Measurements from ENCODE around the gene BTNL9. TPM values are rescaled to one million over a fixed set of nuclear protein-coding genes. Genes with fewer than 3 reads are reported as not detected.

BTNL9 gene
- total RNA-seq, 1 experiment from 2014 or later: 11.5 TPM

DNA sequence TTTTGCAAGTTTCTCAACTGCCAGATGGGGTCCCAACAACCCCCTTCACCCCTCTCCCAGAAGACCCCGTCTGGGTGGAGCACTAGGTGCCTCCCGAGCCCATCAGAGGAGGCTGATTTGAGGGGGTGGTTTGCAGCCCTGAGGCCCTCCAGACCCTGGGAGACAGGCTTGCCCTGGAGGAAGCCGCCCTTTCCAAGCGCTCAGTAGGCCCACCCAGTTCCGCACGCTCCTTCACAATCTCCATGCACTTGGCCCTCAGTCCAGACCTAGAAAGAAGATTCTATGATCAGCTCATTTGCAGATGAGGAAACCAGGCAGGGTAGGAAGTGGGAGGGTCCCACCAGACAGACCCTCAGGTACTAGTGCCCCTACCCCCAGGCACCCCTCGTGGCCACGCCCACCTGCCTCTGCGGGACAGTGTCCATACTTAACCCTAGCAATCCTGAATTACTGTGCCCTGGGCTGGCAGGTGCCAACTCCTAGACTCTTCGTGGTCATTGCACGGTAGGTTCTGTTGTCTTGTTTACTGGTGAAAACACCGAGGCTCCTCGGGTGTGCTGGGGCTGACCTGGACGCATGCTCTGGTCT, 68.6 kb downstream of the BTNL9 start:
- intact Hi-C loops (cut with micrococcal nuclease): no loop called here
- POLR2A ChIA-PET (ENCODE audit: unreplicated experiment): no interaction called here

DNA sequence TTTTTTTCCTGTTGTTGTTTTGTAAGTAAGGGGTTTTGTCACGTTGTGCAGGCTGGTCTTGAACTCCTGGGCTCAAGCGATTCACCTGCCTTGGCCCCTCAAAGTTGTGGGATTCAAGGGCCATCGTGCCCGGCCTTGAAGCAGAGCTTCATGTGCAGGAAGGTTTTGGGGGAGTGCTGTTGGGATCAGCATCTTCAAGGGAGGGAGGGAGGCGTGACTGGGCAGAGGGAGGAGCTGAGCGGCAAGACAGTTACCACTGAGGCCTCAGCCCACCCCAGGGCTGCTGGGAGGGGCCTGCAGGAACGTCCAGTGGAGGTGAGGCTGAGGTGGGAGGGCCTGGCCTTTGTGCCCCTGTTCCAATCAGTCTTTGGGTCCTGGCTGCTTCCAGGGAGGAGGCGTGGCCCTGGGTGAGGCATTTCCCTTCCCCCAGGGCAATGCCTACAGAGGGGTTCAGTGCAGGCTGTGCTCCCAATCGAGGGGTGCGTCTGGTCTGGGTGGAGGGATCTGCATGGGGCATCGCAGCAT, 69.5 kb downstream of the BTNL9 start:
- Histone ChIP-seq H3K36me3 (ENCODE audit: low read depth, low read length) (no peaks in the 10 kb centered on the region), H4K20me1 (ENCODE audit: low read length) (no peaks in the 10 kb centered on the region), H3K9me3 (ENCODE audit: low read length) (no peaks in the 10 kb centered on the region), H2AFZ (ENCODE audit: low read length) (no peak overlapping the region), H3K79me2 (ENCODE audit: low read length) (no peaks in the 10 kb centered on the region), H3K4me2 (ENCODE audit: low read length) (no peak overlapping the region), H3K27me3 (ENCODE audit: low read length) (no peaks in the 10 kb centered on the region), H3K9ac (ENCODE audit: low read length) (no peak overlapping the region), H3K9me2 (replicated peaks; ENCODE audit: low read length) (no peaks in the 10 kb centered on the region), H3K4me1 (ENCODE audit: insufficient read depth, low read length) (peaks cover under 1% of the 10 kb centered on the region; the same call in 1 of the 2 replicates), H3K4me3 (ENCODE audit: low read length) (no peak overlapping the region), H3K27ac (ENCODE audit: low read length) (no peak overlapping the region), H3F3A (ENCODE audit: low read length, unreplicated experiment) (no peaks in the 10 kb centered on the region)
- DNase-seq (no peak), ATAC-seq (no peak)
- no TSS peak for BruUV-seq (replicated peaks)
- ChIA-PET POLR2A (ENCODE audit: unreplicated experiment) (no interaction called here), CTCF (no interaction called here)
- intact Hi-C loops (cut with micrococcal nuclease): no loop called here
- no peak for TF ChIP-seq EZH2phosphoT487 (IDR thresholded peaks at IDR 0.05; ENCODE audit: borderline replicate concordance, low read length)
- TF ChIP-seq, protein P1, sequence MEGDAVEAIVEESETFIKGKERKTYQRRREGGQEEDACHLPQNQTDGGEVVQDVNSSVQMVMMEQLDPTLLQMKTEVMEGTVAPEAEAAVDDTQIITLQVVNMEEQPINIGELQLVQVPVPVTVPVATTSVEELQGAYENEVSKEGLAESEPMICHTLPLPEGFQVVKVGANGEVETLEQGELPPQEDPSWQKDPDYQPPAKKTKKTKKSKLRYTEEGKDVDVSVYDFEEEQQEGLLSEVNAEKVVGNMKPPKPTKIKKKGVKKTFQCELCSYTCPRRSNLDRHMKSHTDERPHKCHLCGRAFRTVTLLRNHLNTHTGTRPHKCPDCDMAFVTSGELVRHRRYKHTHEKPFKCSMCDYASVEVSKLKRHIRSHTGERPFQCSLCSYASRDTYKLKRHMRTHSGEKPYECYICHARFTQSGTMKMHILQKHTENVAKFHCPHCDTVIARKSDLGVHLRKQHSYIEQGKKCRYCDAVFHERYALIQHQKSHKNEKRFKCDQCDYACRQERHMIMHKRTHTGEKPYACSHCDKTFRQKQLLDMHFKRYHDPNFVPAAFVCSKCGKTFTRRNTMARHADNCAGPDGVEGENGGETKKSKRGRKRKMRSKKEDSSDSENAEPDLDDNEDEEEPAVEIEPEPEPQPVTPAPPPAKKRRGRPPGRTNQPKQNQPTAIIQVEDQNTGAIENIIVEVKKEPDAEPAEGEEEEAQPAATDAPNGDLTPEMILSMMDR (conservative IDR thresholded peaks at IDR 0.05; ENCODE audit: low read depth, low read length): no peak
- no peak for TF ChIP-seq EZH2 (IDR thresholded peaks at IDR 0.05; ENCODE audit: low read length, unreplicated experiment)

More for the DNA sequence above, 68.6 kb downstream of the BTNL9 start:
- no peak overlapping the region for H3K4me2 ChIP-seq (ENCODE audit: low read length)
- H3K9me2 ChIP-seq (replicated peaks; ENCODE audit: low read length): no peaks in the 10 kb centered on the region
- ATAC-seq (no peak), DNase-seq (no peak)
- no peaks in the 10 kb centered on the region for H3K36me3 ChIP-seq (ENCODE audit: low read depth, low read length)
- no peak overlapping the region for H3K4me3 ChIP-seq (ENCODE audit: low read length)
- H3K27me3 ChIP-seq (ENCODE audit: low read length): no peaks in the 10 kb centered on the region
- H3F3A ChIP-seq (ENCODE audit: low read length, unreplicated experiment): no peaks in the 10 kb centered on the region
- H3K4me1 ChIP-seq (ENCODE audit: insufficient read depth, low read length): no peaks in the 10 kb centered on the region
- TF ChIP-seq EZH2phosphoT487 (IDR thresholded peaks at IDR 0.05; ENCODE audit: borderline replicate concordance, low read length) (no peak), EZH2 (IDR thresholded peaks at IDR 0.05; ENCODE audit: low read length, unreplicated experiment) (no peak)
- TF ChIP-seq, protein P1 (conservative IDR thresholded peaks at IDR 0.05; ENCODE audit: low read depth, low read length): no peak
- no peak overlapping the region for H3K9ac ChIP-seq (ENCODE audit: low read length)
- H3K27ac ChIP-seq (ENCODE audit: low read length): no peak overlapping the region
- CTCF ChIA-PET: interaction anchor here (0.6 kb wide), 1 partner anchor 43 kb away, joined by 3 read pairs; no protein-coding TSS in a partner anchor
- no peaks in the 10 kb centered on the region for H3K9me3 ChIP-seq (ENCODE audit: low read length)
- BruUV-seq (replicated peaks): no TSS peak
- H4K20me1 ChIP-seq (ENCODE audit: low read length): no peaks in the 10 kb centered on the region
- H3K79me2 ChIP-seq (ENCODE audit: low read length): no peaks in the 10 kb centered on the region
- H2AFZ ChIP-seq (ENCODE audit: low read length): no peak overlapping the region

DNA sequence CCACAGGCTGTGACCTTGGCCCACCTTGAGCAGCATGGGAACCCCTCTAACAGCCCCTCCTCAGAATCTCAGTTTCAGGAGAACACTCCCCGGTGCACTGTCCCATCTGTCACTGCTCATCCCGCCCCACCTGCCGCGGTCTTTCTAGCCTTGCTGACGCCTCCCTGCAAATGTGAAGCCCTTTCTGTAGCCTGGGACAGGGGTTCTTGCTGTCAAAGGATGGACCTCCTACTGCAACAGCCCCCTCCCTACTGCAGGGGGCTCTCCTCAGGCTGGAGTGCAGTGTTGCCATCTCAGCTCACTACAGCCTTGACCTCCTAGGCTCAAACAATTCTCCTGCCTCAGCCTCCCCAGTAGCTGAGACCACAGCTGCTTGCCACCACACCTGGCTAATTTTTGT, 70.9 kb downstream of the BTNL9 start:
- no peaks in the 10 kb centered on the region for H3K36me3 ChIP-seq (ENCODE audit: low read depth, low read length)
- intact Hi-C loops (cut with micrococcal nuclease): no loop called here
- no peaks in the 10 kb centered on the region for H3K79me2 ChIP-seq (ENCODE audit: low read length)
- CTCF ChIA-PET: no interaction called here
- H3K9me2 ChIP-seq (replicated peaks; ENCODE audit: low read length): no peaks in the 10 kb centered on the region
- H3K9me3 ChIP-seq (ENCODE audit: low read length): no peaks in the 10 kb centered on the region
- POLR2A ChIA-PET (ENCODE audit: unreplicated experiment): no interaction called here
- no peak overlapping the region for H3K9ac ChIP-seq (ENCODE audit: low read length)
- no peak for TF ChIP-seq EZH2phosphoT487 (IDR thresholded peaks at IDR 0.05; ENCODE audit: borderline replicate concordance, low read length)
- TF ChIP-seq, protein P1 (conservative IDR thresholded peaks at IDR 0.05; ENCODE audit: low read depth, low read length): no peak
- no peak for TF ChIP-seq EZH2 (IDR thresholded peaks at IDR 0.05; ENCODE audit: low read length, unreplicated experiment)
- H3K4me2 ChIP-seq (ENCODE audit: low read length): no peak overlapping the region
- H2AFZ ChIP-seq (ENCODE audit: low read length): no peak overlapping the region
- peaks cover 15% of the 10 kb centered on the region for H3K4me1 ChIP-seq (ENCODE audit: insufficient read depth, low read length)
- BruUV-seq (replicated peaks): no TSS peak
- H3F3A ChIP-seq (ENCODE audit: low read length, unreplicated experiment): no peaks in the 10 kb centered on the region
- no peak overlapping the region for H3K27ac ChIP-seq (ENCODE audit: low read length)
- no peaks in the 10 kb centered on the region for H4K20me1 ChIP-seq (ENCODE audit: low read length)
- no peaks in the 10 kb centered on the region for H3K27me3 ChIP-seq (ENCODE audit: low read length)
- ATAC-seq (no peak), DNase-seq (no peak)
- no peak overlapping the region for H3K4me3 ChIP-seq (ENCODE audit: low read length)

Measured in PC-3 (cell line).